NCI-H345 (cell line): ENCODE results near the gene PPIE.
"Not testable (repeated sequence)": the region's sequence is repeated elsewhere in the genome, so short reads cannot be mapped to it uniquely, and the experiment has no call there.

Experiments
- DNase-seq: peaks from one replicate; lab custom pipeline; 2025; lab: John Stamatoyannopoulos, UW

The PPIE gene

GRCh38 chr1:39777896-39778295 lies 39.2 kb downstream of the PPIE start:
- not testable (repeated sequence) for DNase-seq

- not testable (repeated sequence) for DNase-seq
Observed at GRCh38 chr1:39778463-39779099, 39.9 kb downstream of the PPIE start.

GRCh38 chr1:39779137-39779536 lies 40.5 kb downstream of the PPIE start:
- DNase-seq, result no peak

- DNase-seq, result no peak
Observed at GRCh38 chr1:39779821-39780220, 41.1 kb downstream of the PPIE start.

GRCh38 chr1:39781349-39781715 lies 42.6 kb downstream of the PPIE start:
- no peak for DNase-seq

- DNase-seq, result no peak
Observed at GRCh38 chr1:39782103-39782502, 43.4 kb downstream of the PPIE start.

GRCh38 chr1:39782685-39783084 lies 44.0 kb downstream of the PPIE start:
- not testable (repeated sequence) for DNase-seq

GRCh38 chr1:39786303-39787107 lies 47.8 kb downstream of the PPIE start:
- DNase-seq, result not testable (repeated sequence)

- DNase-seq, result not testable (repeated sequence)
Observed at GRCh38 chr1:39787108-39787375, 48.4 kb downstream of the PPIE start.

GRCh38 chr1:39787468-39787867 lies 48.8 kb downstream of the PPIE start:
- DNase-seq, result no peak

GRCh38 chr1:39787964-39788363 lies 49.3 kb downstream of the PPIE start:
- DNase-seq, result not testable (repeated sequence)

GRCh38 chr1:39788426-39788757 lies 49.7 kb downstream of the PPIE start:
- peak; percentile 17 for DNase-seq

GRCh38 chr1:39788758-39789570 lies 50.3 kb downstream of the PPIE start, which contains the start of gene BMP8B:
Gene BMP8B, minus strand, starts transcription at chr1:39788865. Its CDS starts 380 bp downstream, at chr1:39788485.
- peak; percentile 79 for DNase-seq

- no peak for DNase-seq
Observed at GRCh38 chr1:39789571-39790110, 51.0 kb downstream of the PPIE start.

GRCh38 chr1:39791838-39792237 lies 53.2 kb downstream of the PPIE start:
- DNase-seq, result no peak

GRCh38 chr1:39795651-39796050 lies 57.0 kb downstream of the PPIE start:
- no peak for DNase-seq

- DNase-seq, result not testable (repeated sequence)
Observed at GRCh38 chr1:39798859-39799769, 60.4 kb downstream of the PPIE start.

GRCh38 chr1:39799770-39800470 lies 61.2 kb downstream of the PPIE start:
- peak; percentile 40 for DNase-seq

- DNase-seq, result no peak
Observed at GRCh38 chr1:39800471-39800835, 61.8 kb downstream of the PPIE start.

GRCh38 chr1:39802496-39803260 lies 64.0 kb downstream of the PPIE start:
- no peak for DNase-seq
